ENCODE results near the gene ADISSP. TPM values are rescaled to one million over a fixed set of nuclear protein-coding genes. Genes with fewer than 3 reads are reported as not detected.

The ADISSP gene
- total and polyA plus RNA-seq, 2 of the 8 experiments (the other 6 are each of a cell fraction or from before 2014, with no cell fraction given): 111 to 141 TPM

DNA sequence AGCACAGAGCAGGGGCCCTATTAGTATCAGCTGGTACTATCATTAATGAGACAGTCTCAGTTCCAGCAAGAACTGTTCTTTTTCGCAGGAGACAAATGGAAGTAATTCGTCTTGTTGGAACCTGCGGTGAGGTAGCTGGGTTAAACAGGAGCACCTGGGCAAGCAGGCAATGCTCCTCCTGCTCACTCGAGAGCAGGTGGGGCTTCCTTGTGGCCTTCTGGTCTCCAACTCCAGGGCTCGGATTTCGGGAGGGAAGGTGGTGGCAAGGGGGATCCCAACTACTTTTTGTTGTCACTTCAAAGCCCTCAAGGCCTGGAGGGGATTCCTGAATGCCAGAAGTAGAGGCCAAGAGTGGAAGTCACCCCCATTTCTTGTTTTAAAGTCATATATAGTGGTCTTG, 15.0 kb upstream of the ADISSP start:
- ChIA-PET POLR2A (ENCODE audit: partially characterized antibody) (no interaction called here), CTCF (ENCODE audit: partially characterized antibody) (interaction anchor here (0.6 to 9.5 kb wide), 9 partner anchors 9 to 818 kb away, joined by 3 to 128 read pairs (median 4); partner anchors contain the start of gene AP5S1)
- Histone ChIP-seq H3K9me3 (ENCODE audit: insufficient read depth in 2 of 2, low read depth in 1 of 2, low read length in 1 of 2) (no peaks in the 10 kb centered on the region), H3K56ac (replicated peaks; ENCODE audit: insufficient read length, low read depth, low read length) (no peak overlapping the region), H3K79me2 (ENCODE audit: control insufficient read depth in 1 of 2, insufficient read depth in 2 of 2, low read length in 2 of 2) (peaks cover 0 to 10% of the 10 kb centered on the region in 2 experiments; a peak in 1 of 4 replicates), H3K27ac (ENCODE audit: low read depth, low read length) (no peak overlapping the region), H4K8ac (ENCODE audit: extremely low read depth, insufficient read depth, low read length) (no peak overlapping the region), H4K5ac (ENCODE audit: insufficient read length, low read depth, low read length) (no peak overlapping the region), H3K18ac (ENCODE audit: extremely low read depth, low read length) (no peak overlapping the region), H2AK5ac (ENCODE audit: low read depth, low read length) (no peak overlapping the region), H2BK12ac (ENCODE audit: low read depth, low read length) (no peak overlapping the region), H3K23me2 (ENCODE audit: low read depth, low read length) (peaks cover 16% of the 10 kb centered on the region; the same call in 1 of the 2 replicates), H3K4me1 (replicated peaks in 1 of 4; ENCODE audit: control insufficient read depth in 3 of 4, insufficient read depth in 4 of 4, low read length in 3 of 4) (peaks cover 0 to 20% (median 11%) of the 10 kb centered on the region in 4 experiments; a peak in 6 of 7 replicates), H2BK20ac (ENCODE audit: low read length) (no peak overlapping the region), H3K79me1 (ENCODE audit: low read depth, low read length) (peaks cover 11% of the 10 kb centered on the region), H3K4me3 (ENCODE audit: extremely low read depth in 1 of 4, insufficient read depth in 2 of 4, low read depth in 3 of 4, low read length in 4 of 4) (no peak overlapping the region), H3K14ac (ENCODE audit: insufficient read length) (no peak overlapping the region), H3K36me3 (ENCODE audit: control insufficient read depth in 2 of 4, insufficient read depth in 4 of 4, low read length in 3 of 4) (peaks cover 0 to 5% (median 0%) of the 10 kb centered on the region in 4 experiments; a peak in 2 of 8 replicates), H3K9ac (replicated peaks in 1 of 4; ENCODE audit: extremely low read depth in 1 of 4, low read depth in 3 of 4, low read length in 3 of 4) (no peak overlapping the region), H2BK5ac (ENCODE audit: low read depth, low read length) (no peak overlapping the region), H4K20me1 (replicated peaks in 1 of 2; ENCODE audit: control insufficient read depth in 1 of 2, insufficient read depth in 2 of 2, low read length in 2 of 2) (peaks cover 7 to 11% of the 10 kb centered on the region in 2 experiments), H3K4me2 (ENCODE audit: insufficient read depth in 1 of 2, low read depth in 2 of 2, low read length in 2 of 2) (no peak overlapping the region), H2BK120ac (replicated peaks; ENCODE audit: low read depth, low read length) (no peak overlapping the region), H3K4ac (replicated peaks; ENCODE audit: insufficient read length, low read depth, low read length) (no peak overlapping the region), H2BK15ac (ENCODE audit: low read length) (no peak overlapping the region), H3K23ac (ENCODE audit: insufficient read length) (no peak overlapping the region), H4K91ac (replicated peaks; ENCODE audit: insufficient read length, low read length) (no peak overlapping the region), H2AFZ (ENCODE audit: low read length) (no peak overlapping the region), H3K27me3 (replicated peaks in 1 of 4; ENCODE audit: control insufficient read depth in 3 of 4, extremely low read depth in 1 of 4, insufficient read depth in 3 of 4, low read length in 3 of 4) (peaks cover 0 to 23% (median 17%) of the 10 kb centered on the region in 4 experiments; a peak in 6 of 7 replicates)
- WGBS, 2 experiments (ENCODE audit: extremely low coverage in 1 of 2, insufficient coverage in 1 of 2, insufficient read length in 1 of 2, insufficient replicate concordance in 2 of 2, low coverage in 1 of 2, low lambda C conversion rate in 2 of 2, missing lambda C conversion rate in 1 of 2): 73% methylated on average over 6 of the region's 6 CpGs; no CpG with 5 or more reads in 1 of the 2 experiments
- FAIRE-seq (no peak), DNase-seq (ENCODE audit: low read depth in 1 of 2, low spot score in 2 of 2) (no peak)
- TF ChIP-seq HDAC2 (IDR thresholded peaks at IDR 0.05; ENCODE audit: borderline replicate concordance in 1 of 2, low read depth in 2 of 2, low read length in 2 of 2) (no peak), EZH2 (IDR thresholded peaks at IDR 0.05; ENCODE audit: low read depth, low read length, severe bottlenecking) (no peak), EGR1 (IDR thresholded peaks at IDR 0.05; ENCODE audit: borderline replicate concordance, low read depth, low read length) (no peak), CREB1 (IDR thresholded peaks at IDR 0.05) (no peak), CBX8 (IDR thresholded peaks at IDR 0.05; ENCODE audit: borderline replicate concordance, low read depth, low read length) (no peak), YY1 (IDR thresholded peaks at IDR 0.05; ENCODE audit: low read depth, low read length) (no peak), RNF2 (IDR thresholded peaks at IDR 0.05; ENCODE audit: borderline replicate concordance, low read depth, low read length, missing control alignments, poor library complexity, severe bottlenecking) (no peak), CEBPB (IDR thresholded peaks at IDR 0.05; ENCODE audit: low read depth, low read length) (no peak)
- TF ChIP-seq, protein P1, sequence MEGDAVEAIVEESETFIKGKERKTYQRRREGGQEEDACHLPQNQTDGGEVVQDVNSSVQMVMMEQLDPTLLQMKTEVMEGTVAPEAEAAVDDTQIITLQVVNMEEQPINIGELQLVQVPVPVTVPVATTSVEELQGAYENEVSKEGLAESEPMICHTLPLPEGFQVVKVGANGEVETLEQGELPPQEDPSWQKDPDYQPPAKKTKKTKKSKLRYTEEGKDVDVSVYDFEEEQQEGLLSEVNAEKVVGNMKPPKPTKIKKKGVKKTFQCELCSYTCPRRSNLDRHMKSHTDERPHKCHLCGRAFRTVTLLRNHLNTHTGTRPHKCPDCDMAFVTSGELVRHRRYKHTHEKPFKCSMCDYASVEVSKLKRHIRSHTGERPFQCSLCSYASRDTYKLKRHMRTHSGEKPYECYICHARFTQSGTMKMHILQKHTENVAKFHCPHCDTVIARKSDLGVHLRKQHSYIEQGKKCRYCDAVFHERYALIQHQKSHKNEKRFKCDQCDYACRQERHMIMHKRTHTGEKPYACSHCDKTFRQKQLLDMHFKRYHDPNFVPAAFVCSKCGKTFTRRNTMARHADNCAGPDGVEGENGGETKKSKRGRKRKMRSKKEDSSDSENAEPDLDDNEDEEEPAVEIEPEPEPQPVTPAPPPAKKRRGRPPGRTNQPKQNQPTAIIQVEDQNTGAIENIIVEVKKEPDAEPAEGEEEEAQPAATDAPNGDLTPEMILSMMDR (IDR thresholded peaks at IDR 0.05; ENCODE audit: control extremely low read depth in 1 of 3, insufficient read depth in 1 of 3, low read depth in 1 of 3, low read length in 3 of 3): no peak
- TF ChIP-seq, protein P2, sequence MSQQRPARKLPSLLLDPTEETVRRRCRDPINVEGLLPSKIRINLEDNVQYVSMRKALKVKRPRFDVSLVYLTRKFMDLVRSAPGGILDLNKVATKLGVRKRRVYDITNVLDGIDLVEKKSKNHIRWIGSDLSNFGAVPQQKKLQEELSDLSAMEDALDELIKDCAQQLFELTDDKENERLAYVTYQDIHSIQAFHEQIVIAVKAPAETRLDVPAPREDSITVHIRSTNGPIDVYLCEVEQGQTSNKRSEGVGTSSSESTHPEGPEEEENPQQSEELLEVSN (IDR thresholded peaks at IDR 0.05): no peak
